ENCODE data around the gene TRMT61A. TPM values are rescaled to one million over a fixed set of nuclear protein-coding genes. Genes with fewer than 3 reads are reported as not detected.

Gene TRMT61A
- total and polyA plus RNA-seq, 2 of the 13 experiments (the other 11 are each of a cell fraction or from before 2014, with no cell fraction given) = 6.5 to 13.6 TPM

GRCh38 chr14:103530831-103531230 lies 1.8 kb downstream of the TRMT61A start (continued):
- TF ChIP-seq HNRNPLL (IDR thresholded peaks at IDR 0.05; ENCODE audit: low read depth, low read length, poor library complexity, severe bottlenecking) = no peak

- no peaks in the 10 kb centered on the region for H3K9me3 ChIP-seq (ENCODE audit: low read length)
- H3K79me2 ChIP-seq (ENCODE audit: insufficient read depth, low read length) = peaks cover 30% of the 10 kb centered on the region
- FAIRE-seq (no peak), DNase-seq (ENCODE audit: low spot score) (no peak), ATAC-seq (no peak)
- peaks cover 3 to 4% of the 10 kb centered on the region in 2 experiments; a peak in 3 of 5 replicates for H3K36me3 ChIP-seq (replicated peaks in 1 of 2; ENCODE audit: control insufficient read depth in 1 of 2, insufficient read depth in 2 of 2, low read length in 2 of 2)
- H3K4me1 ChIP-seq (ENCODE audit: insufficient read depth, low read length) = peaks cover 39% of the 10 kb centered on the region
- no peaks in the 10 kb centered on the region; a peak in 1 of 5 replicates for H3K27me3 ChIP-seq (ENCODE audit: control insufficient read depth in 1 of 2, insufficient read depth in 2 of 2, low read length in 2 of 2)
- intact Hi-C loops (cut with micrococcal nuclease; ENCODE audit: unreplicated experiment) (no loop called here), in situ Hi-C loops (cut with HindIII; ENCODE audit: extremely low pct_ligation_motif_present, low pct_unique_long_range_greater_than_20kb) (no loop called here)
- H3K27ac ChIP-seq (ENCODE audit: extremely low read length, insufficient read depth, low read length) = no peak overlapping the region
- CTCF ChIA-PET (ENCODE audit: low intra/inter-chr PET ratio, low total read pairs) = no interaction called here
- no peaks in the 10 kb centered on the region for H4K20me1 ChIP-seq (ENCODE audit: insufficient read depth, low read length)
- BruUV-seq (replicated peaks) = no TSS peak
- TF ChIP-seq U2AF2 (IDR thresholded peaks at IDR 0.05; ENCODE audit: low read depth, low read length) = no peak
- TF ChIP-seq ZNF260 (CRISPR knock-in tag; IDR thresholded peaks at IDR 0.05; ENCODE audit: borderline replicate concordance, low read depth) = no peak
- 0 out of 2 replicates have a peak, but pooled peaks have one; percentile 3 for TF ChIP-seq PCBP1 (IDR thresholded peaks at IDR 0.05; ENCODE audit: borderline replicate concordance, low read depth, low read length)
- no peak for TF ChIP-seq TRIM24 (CRISPR knock-in tag; IDR thresholded peaks at IDR 0.05)
- no peak for TF ChIP-seq MAF1 (CRISPR knock-in tag; IDR thresholded peaks at IDR 0.05; ENCODE audit: borderline replicate concordance)
- H3K4me3 ChIP-seq (replicated peaks in 1 of 3; ENCODE audit: insufficient read depth in 1 of 3, low read depth in 2 of 3, low read length in 3 of 3) = no peak overlapping the region
- POLR2A ChIA-PET = no interaction called here
- no peak overlapping the region for H3K4me2 ChIP-seq (ENCODE audit: low read depth, low read length)
- 96% methylated on average over 11 of the region's 15 CpGs for WGBS (ENCODE audit: low lambda C conversion rate)
- no peak overlapping the region for H2AFZ ChIP-seq (ENCODE audit: low read length)
- H3K9ac ChIP-seq (ENCODE audit: insufficient read depth, low read depth, low read length) = no peak overlapping the region
Measured at GRCh38 chr14:103531421-103532215, 2.6 kb downstream of the TRMT61A start.
